OCI-LY1 (cell line): ENCODE measurements around the gene ROBO1.

Source experiments
- H2AFZ ChIP-seq: fragments of 200-600 bp; sonication (generic), shearing (Covaris generic); 2 replicates; pipeline ENCODE4 v1.6.0; 2014; ENCODE audit warnings: antibody characterized with exemption, mild to moderate bottlenecking, low read length
- H3F3A ChIP-seq: fragments of 200-600 bp; sonication (generic), shearing (Covaris generic); 2 replicates; pipeline ENCODE4 v1.6.0; 2014; ENCODE audit warnings: mild to moderate bottlenecking, antibody characterized with exemption, low read length, moderate library complexity; ENCODE audit not compliant: insufficient read depth
- H3K27ac ChIP-seq: fragments of 200-600 bp; sonication (generic); 2 replicates; pipeline ENCODE4 v1.5.1; 2014; ENCODE audit warnings: low read length, mixed run types, mild to moderate bottlenecking, low read depth; ENCODE audit not compliant: poor library complexity, severe bottlenecking
- H3K27me3 ChIP-seq: fragments of 200-600 bp; sonication (generic); 2 replicates; pipeline ENCODE4 v1.6.0; 2014; ENCODE audit warnings: antibody characterized with exemption, mild to moderate bottlenecking, low read length, moderate library complexity; ENCODE audit not compliant: insufficient read depth
- H3K36me3 ChIP-seq: fragments of 200-600 bp; sonication (generic); 2 replicates; pipeline ENCODE4 v1.6.1; 2014; ENCODE audit warnings: mild to moderate bottlenecking, antibody characterized with exemption, low read length, moderate library complexity, mixed read lengths; ENCODE audit not compliant: insufficient read depth
- H3K4me1 ChIP-seq: fragments of 200-600 bp; sonication (generic); 2 replicates; pipeline ENCODE4 v1.5.1; 2014; ENCODE audit warnings: mild to moderate bottlenecking, low read length, moderate library complexity; ENCODE audit not compliant: insufficient read depth, severe bottlenecking
- H3K4me2 ChIP-seq: fragments of 200-600 bp; sonication (generic), shearing (Covaris generic); 2 replicates; pipeline ENCODE4 v1.6.1; 2014; ENCODE audit warnings: low read length
- H3K4me3 ChIP-seq: fragments of 200-600 bp; sonication (generic); 2 replicates; pipeline ENCODE4 v1.5.1; 2014; ENCODE audit warnings: low read length, low read depth, mild to moderate bottlenecking, mixed read lengths; ENCODE audit not compliant: poor library complexity, severe bottlenecking
- H3K79me2 ChIP-seq: fragments of 200-600 bp; shearing (Covaris generic); 2 replicates; pipeline ENCODE4 v1.6.1; 2016; ENCODE audit warnings: mixed run types, low read length, mixed read lengths; ENCODE audit not compliant: insufficient read depth
- H3K9ac ChIP-seq: fragments of 200-600 bp; sonication (generic), shearing (Covaris generic); 2 replicates; pipeline ENCODE4 v1.6.1; 2014; ENCODE audit warnings: mild to moderate bottlenecking, low read length, mixed read lengths
- H3K9me2 ChIP-seq: fragments of 200-600 bp; sonication (generic), shearing (Covaris generic); 2 replicates; pipeline ENCODE4 v1.6.1; 2014; ENCODE audit warnings: low read depth, mild to moderate bottlenecking, low read length, mixed read lengths
- H3K9me3 ChIP-seq: fragments of 200-600 bp; shearing (Covaris generic); 2 replicates; pipeline ENCODE4 v1.6.1; 2014; ENCODE audit warnings: low read length, mixed read lengths
- H4K20me1 ChIP-seq: fragments of 200-600 bp; sonication (generic), shearing (Covaris generic); 2 replicates; pipeline ENCODE4 v1.6.0; 2016; ENCODE audit warnings: mild to moderate bottlenecking, low read length; ENCODE audit not compliant: insufficient read depth
- EZH2 ChIP-seq: fragments of 200-600 bp; sonication (generic), shearing (Covaris generic); IDR thresholded peaks from 2 replicates; pipeline ENCODE4 v1.8.0; 2017; ENCODE audit warnings: borderline replicate concordance, mixed run types, mild to moderate bottlenecking, antibody characterized with exemption, low read length, moderate library complexity, mixed read lengths
- TF ChIP-seq, protein P1 (sequence below): fragments of 200-600 bp; sonication (generic), shearing (Covaris generic); IDR thresholded peaks from 2 replicates; pipeline ENCODE4 v1.5.1; 2017; ENCODE audit warnings: mild to moderate bottlenecking, antibody characterized with exemption, low read length, moderate library complexity, mixed read lengths

Gene ROBO1

DNA sequence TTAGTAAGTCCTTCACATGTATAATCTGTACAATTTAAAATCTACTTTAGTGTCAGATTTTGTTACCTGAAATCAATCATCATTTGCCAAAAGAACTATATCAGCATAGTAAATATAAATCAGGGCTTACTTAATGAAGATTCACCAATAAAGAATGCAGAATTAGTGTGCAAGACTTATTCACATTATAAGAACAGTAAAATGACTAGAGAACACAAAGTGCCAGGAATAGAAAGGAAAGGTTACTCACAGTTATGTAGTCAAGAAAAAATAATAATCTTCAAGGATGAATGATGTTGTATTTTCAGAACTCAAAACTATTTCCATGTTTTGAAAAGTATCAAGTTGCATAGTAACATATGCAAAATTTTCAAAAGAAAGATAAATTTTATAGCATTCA lies 891.9 kb downstream of the ROBO1 start:
- Histone ChIP-seq H3F3A (no peaks in the 10 kb centered on the region), H3K27me3 (no peaks in the 10 kb centered on the region), H3K9ac (no peak overlapping the region), H3K9me3 (no peaks in the 10 kb centered on the region), H4K20me1 (no peaks in the 10 kb centered on the region), H3K36me3 (no peaks in the 10 kb centered on the region), H3K79me2 (no peaks in the 10 kb centered on the region), H3K4me3 (no peak overlapping the region), H3K4me2 (no peak overlapping the region), H3K4me1 (no peaks in the 10 kb centered on the region), H3K9me2 (no peaks in the 10 kb centered on the region), H3K27ac (no peak overlapping the region), H2AFZ (no peak overlapping the region)
- no peak for TF ChIP-seq EZH2
- TF ChIP-seq, protein P1, sequence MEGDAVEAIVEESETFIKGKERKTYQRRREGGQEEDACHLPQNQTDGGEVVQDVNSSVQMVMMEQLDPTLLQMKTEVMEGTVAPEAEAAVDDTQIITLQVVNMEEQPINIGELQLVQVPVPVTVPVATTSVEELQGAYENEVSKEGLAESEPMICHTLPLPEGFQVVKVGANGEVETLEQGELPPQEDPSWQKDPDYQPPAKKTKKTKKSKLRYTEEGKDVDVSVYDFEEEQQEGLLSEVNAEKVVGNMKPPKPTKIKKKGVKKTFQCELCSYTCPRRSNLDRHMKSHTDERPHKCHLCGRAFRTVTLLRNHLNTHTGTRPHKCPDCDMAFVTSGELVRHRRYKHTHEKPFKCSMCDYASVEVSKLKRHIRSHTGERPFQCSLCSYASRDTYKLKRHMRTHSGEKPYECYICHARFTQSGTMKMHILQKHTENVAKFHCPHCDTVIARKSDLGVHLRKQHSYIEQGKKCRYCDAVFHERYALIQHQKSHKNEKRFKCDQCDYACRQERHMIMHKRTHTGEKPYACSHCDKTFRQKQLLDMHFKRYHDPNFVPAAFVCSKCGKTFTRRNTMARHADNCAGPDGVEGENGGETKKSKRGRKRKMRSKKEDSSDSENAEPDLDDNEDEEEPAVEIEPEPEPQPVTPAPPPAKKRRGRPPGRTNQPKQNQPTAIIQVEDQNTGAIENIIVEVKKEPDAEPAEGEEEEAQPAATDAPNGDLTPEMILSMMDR, result no peak

DNA sequence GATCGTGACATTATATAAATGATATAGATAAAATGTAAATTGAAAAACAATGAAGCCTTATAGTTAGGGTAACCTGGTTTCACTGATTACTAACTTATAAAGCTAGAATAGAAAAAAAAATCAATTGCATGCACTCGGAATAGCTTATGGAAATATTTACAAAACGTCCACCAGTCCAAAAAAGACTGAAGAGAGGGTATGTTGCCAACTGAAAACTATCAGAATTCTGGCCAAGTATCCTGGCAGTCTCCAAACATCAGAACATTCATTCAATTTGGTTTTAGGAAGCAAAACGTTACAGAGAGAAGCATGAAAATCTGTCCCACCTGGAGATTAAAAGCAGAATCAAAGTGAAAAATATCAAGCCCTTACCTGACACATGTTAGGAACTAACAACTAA lies 892.4 kb downstream of the ROBO1 start:
- Histone ChIP-seq H3F3A (no peaks in the 10 kb centered on the region), H3K27me3 (no peaks in the 10 kb centered on the region), H3K4me1 (no peaks in the 10 kb centered on the region), H4K20me1 (no peaks in the 10 kb centered on the region), H3K79me2 (no peaks in the 10 kb centered on the region), H3K36me3 (no peaks in the 10 kb centered on the region), H3K4me2 (no peak overlapping the region), H3K9me3 (no peaks in the 10 kb centered on the region), H3K4me3 (no peak overlapping the region), H3K9ac (no peak overlapping the region), H3K27ac (no peak overlapping the region), H2AFZ (no peak overlapping the region), H3K9me2 (no peaks in the 10 kb centered on the region)
- TF ChIP-seq, protein P1, result no peak
- TF ChIP-seq EZH2, result no peak

DNA sequence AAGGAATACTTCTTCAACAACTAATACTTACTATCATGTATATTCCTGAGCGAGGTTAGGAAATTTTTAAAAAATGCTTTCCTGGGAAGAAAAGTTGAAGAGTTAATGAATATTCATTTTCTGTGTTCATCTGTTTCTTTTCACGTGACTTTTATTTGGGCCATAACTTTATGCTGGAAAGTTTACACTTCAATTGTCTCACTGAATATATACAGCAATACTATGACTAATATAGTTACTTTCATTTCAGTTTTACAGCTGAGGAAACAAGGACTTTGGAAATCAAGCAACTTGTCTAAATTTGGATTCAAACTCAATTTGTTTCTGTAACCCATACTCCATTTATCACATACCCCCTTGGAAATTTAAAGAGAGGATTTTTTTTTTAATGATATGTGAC lies 894.2 kb downstream of the ROBO1 start:
- H3K4me3 ChIP-seq, result no peak overlapping the region

More for the DNA sequence above, 894.2 kb downstream of the ROBO1 start:
- H3K9ac ChIP-seq, result no peak overlapping the region
- H3F3A ChIP-seq, result no peaks in the 10 kb centered on the region
- no peaks in the 10 kb centered on the region for H3K36me3 ChIP-seq
- no peaks in the 10 kb centered on the region for H3K9me2 ChIP-seq
- no peaks in the 10 kb centered on the region for H3K79me2 ChIP-seq
- H4K20me1 ChIP-seq, result no peaks in the 10 kb centered on the region
- H3K9me3 ChIP-seq, result no peaks in the 10 kb centered on the region
- no peak overlapping the region for H2AFZ ChIP-seq
- no peak overlapping the region for H3K27ac ChIP-seq
- TF ChIP-seq, protein P1, result no peak
- no peak for TF ChIP-seq EZH2
- H3K27me3 ChIP-seq, result no peaks in the 10 kb centered on the region
- no peak overlapping the region for H3K4me2 ChIP-seq
- no peaks in the 10 kb centered on the region for H3K4me1 ChIP-seq
